Pancreas (tissue), 10 donors: ENCODE measurements around the gene GAL3ST2. TPM values are rescaled to one million over a fixed set of nuclear protein-coding genes. Genes with fewer than 3 reads are reported as not detected.

Source experiments
- ATAC-seq, 4 donors: fragments of 200-7000 bp; cut with Tn5 transposase; one replicate each; pipeline versions ENCODE4 v1.8.0 to v1.9.1; 2020; ENCODE audit warnings: mild to moderate bottlenecking in 4 of 4, moderate library complexity in 4 of 4
- DNase-seq, 6 donors: peaks; one replicate each; pipeline ENCODE4 v3.0.0-alpha.2; 2020
- FAIRE-seq: peaks from 2 replicates; lab custom pipeline; 2012; peaks lifted over from hg19 to GRCh38; lab: Jason Lieb, UNC
- H3K27ac ChIP-seq, 4 donors: fragments of 200-600 bp; sonication (generic); 1 replicate in 3 of 4; 2 replicates in 1 of 4; pipeline versions ENCODE4 v1.5.0 to v1.8.0; 2020
- H3K27me3 ChIP-seq, 4 donors: fragments of 200-600 bp; one replicate each; pipeline ENCODE4 v1.8.0; 2021
- H3K36me3 ChIP-seq, 3 donors: fragments of 200-600 bp; sonication (generic) in 1 of 3; one replicate each; pipeline versions ENCODE4 v1.5.0 to v1.8.0; 2020 to 2021
- H3K4me1 ChIP-seq, 3 donors: fragments of 200-600 bp; one replicate each; pipeline ENCODE4 v1.8.0; 2021
- H3K4me3 ChIP-seq, 4 donors: fragments of 200-600 bp; sonication (generic) in 2 of 4; one replicate each; pipeline versions ENCODE4 v1.5.0 to v1.8.0; 2020 to 2021
- H3K9me3 ChIP-seq, 4 donors: fragments of 200-600 bp; one replicate each; pipeline ENCODE4 v1.8.0; 2021
- WGBS, 2 donors: extraction: QIAGEN DNeasy Blood & Tissue Kit; methylation state at CpG; one replicate each; pipeline ENCODE4 v1.1.7; 2013; 5-methylcytosine and 5-hydroxymethylcytosine counted together
- intact Hi-C, 3 donors: fragments of 100-400 bp; cut with DNase I; formaldehyde crosslinking; loops; one replicate each; pipeline versions ENCODE4 v1.11.1 to v1.14.2; 2022
- polyA plus RNA-seq, 2 donors: library from polyadenylated mRNA; stranded (reverse); fragments of 200-250 nt; gene quantifications; one replicate each; pipeline ENCODE4 v1.2.3, GENCODE V29; 2013
- total RNA-seq, 6 donors: library from RNA; stranded (reverse); fragmentation: NEBNext Ultra II Directional in 4 of 6; extraction: Animal tissue kit (Norgen Biotek cat#: 25700) in 4 of 6; gene quantifications; one replicate each; pipeline versions ENCODE4 v1.2.1 to v1.2.4, GENCODE V29; 2021 to 2023
- TF ChIP-seq, protein P1 (sequence below), 4 donors: fragments of 200-600 bp; sonication (generic) in 3 of 4; IDR thresholded peaks; one replicate each; pipeline versions ENCODE4 v1.5.0 to v1.8.0; 2021; ENCODE audit warnings: antibody characterized with exemption in 4 of 4
- donor health status: healthy with polysubstance abuse.
- donor health status: DM: no; HTN: no; CAD: no; lungs with moderate emphysema.
- donor health status: DM: no; HTN: no; CAD: no.
- donor health status: control.
- donor health status: control.
- donor health status: Bipolar disorder and iron deficiency.
- donor health status: DM: yes; HTN: yes; CAD: no.
- donor health status: DM: no; HTN: no; CAD: no.
- donor health status: DM: no; HTN: no; CAD: no.
- donor health status: DM: yes; HTN: yes; CAD: no.

GAL3ST2 gene
- total and polyA plus RNA-seq, 8 donors: not detected

DNA sequence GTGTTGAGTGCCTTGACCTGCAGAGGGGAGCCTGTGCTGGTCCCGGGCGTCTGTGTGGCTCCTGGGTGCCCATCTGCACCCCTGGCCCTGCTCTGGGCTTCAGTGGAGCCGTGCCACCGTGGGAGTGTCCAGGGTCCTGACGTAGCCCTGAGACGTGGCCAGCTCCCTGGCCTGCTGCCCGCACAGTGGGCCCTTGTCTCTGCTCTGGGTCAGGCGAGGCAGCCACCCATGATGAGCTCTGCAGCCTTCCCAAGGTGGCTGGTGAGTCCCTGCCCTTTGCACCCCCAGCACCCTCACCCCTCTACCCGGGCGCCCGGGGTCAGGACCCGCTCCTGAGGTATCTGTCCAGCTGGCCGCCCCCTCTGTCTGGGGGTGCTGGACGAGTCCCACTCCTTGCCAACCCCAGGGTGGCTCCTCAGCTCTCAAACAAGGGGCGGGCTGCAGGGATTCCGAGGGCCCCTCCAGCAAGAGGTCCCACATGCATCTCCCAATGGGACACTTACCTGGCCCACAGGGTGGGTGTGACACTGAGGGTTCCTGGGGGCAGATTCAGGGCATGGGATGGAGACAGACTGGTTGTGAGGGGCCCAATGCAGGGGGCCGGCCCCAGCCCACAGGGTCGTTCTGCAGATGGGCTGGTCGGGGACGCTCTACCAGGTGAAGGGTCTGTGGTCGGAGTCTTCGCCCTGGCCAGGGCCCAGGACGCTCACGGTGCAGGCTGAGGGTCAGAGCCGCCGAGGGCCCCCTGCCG is 34.8 kb downstream of the GAL3ST2 start:
- Histone ChIP-seq H3K36me3 (no peaks in the 10 kb centered on the region), H3K27me3 (no peaks in the 10 kb centered on the region), H3K4me3 (no peak overlapping the region), H3K4me1 (no peaks in the 10 kb centered on the region), H3K27ac (no peak overlapping the region), H3K9me3 (no peaks in the 10 kb centered on the region)
- ATAC-seq: peak in 2 of 4 donors; percentile 13 to 20
- TF ChIP-seq, protein P1, sequence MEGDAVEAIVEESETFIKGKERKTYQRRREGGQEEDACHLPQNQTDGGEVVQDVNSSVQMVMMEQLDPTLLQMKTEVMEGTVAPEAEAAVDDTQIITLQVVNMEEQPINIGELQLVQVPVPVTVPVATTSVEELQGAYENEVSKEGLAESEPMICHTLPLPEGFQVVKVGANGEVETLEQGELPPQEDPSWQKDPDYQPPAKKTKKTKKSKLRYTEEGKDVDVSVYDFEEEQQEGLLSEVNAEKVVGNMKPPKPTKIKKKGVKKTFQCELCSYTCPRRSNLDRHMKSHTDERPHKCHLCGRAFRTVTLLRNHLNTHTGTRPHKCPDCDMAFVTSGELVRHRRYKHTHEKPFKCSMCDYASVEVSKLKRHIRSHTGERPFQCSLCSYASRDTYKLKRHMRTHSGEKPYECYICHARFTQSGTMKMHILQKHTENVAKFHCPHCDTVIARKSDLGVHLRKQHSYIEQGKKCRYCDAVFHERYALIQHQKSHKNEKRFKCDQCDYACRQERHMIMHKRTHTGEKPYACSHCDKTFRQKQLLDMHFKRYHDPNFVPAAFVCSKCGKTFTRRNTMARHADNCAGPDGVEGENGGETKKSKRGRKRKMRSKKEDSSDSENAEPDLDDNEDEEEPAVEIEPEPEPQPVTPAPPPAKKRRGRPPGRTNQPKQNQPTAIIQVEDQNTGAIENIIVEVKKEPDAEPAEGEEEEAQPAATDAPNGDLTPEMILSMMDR (IDR thresholded peaks at IDR 0.05): no peak
- WGBS, 2 donors: 69 to 76% methylated on average over 26 to 27 of the region's 27 CpGs
- FAIRE-seq: no peak
- DNase-seq: peak in 5 of 6 donors; percentile 11 to 72 (median 27)
- intact Hi-C loops: no loop called here

DNA sequence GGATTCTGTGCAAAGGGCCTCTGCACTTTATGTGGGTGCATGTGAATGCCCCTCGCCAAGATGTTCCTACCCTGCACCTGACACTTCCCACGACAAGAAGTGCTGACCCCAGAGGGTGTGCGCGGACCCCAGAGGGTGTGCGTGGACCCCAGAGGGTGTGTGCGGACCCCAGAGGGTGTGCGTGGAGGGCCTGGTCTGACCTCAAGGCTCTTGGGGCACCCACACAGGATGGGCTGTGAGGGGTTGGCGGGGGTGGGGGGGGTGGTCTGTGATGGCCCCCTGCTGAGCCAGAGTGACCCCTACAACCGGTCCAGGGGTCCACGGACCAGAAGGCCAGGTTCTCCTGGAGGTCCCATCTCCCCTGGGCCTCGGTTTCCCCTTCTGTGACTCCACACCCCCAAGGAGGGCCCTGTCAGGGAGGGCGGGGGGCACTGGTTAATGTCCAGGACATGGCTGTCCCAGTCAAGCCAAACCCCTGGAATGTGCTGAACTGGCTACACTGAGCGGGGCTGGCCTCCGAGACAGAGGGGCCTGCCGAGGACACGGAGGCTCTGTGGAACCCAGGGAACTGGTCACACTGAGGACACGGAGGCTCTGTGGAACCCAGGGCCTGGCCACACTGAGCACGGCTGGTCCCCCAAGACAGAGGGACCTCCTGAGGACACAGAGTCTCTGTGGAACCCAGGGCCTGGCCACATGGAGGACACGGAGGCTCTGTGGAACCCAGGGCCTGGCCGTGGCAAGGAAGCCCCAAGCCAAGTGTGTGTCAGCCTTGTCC is 35.5 kb downstream of the GAL3ST2 start:
- no peak for ATAC-seq

DNA sequence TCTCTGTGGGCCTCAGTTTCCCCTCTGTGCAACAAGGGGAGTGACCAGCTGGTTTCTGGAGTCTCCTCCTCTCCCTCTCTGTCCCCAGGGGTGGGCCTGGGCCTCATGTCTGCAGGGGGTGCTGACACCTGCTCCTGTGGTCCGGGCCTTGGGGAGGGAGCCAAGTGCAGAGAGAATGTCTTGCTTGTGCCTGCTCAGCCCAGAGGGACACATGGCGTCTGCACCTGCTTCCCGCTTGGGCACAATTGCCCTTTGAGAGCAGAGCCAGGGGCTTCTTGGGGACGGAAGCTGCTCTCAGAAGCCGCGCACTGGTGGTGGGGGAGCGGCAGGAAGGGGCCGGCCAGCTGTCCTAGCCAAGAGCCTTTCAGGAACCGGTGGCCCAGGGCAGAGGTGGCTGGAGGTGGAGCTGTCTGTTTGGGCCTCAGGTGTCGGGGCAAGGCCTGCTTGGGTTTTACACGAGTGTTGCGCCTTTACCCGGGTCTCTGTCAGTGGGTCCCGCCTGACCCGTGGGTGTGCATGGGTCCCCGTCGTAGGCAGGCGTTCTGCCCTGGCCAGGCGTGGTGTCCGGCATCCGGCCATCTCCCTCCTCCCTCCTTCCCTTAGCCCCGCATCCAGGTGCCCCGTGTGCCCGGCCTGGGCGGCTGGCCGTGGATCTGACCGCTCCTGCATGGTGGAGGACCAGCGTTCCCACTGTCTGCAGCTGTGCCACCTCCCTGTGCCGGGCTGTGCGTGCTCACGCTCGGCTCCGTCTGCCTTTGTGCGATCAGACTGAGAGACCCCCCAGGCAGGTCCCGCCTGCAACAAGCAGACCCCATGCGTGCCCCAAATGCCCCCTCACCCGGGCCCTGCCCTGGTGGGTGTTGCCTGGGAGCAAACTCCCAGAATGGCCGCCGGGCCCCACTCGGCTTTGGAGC is 36.4 kb downstream of the GAL3ST2 start:
- Histone ChIP-seq H3K4me3 (no peak overlapping the region), H3K4me1 (no peaks in the 10 kb centered on the region), H3K27me3 (no peaks in the 10 kb centered on the region), H3K36me3 (no peaks in the 10 kb centered on the region), H3K27ac (no peak overlapping the region), H3K9me3 (no peaks in the 10 kb centered on the region)
- peak in 3 of 6 donors; percentile 13 to 70 (median 51) for DNase-seq
- 74 to 79% methylated on average over 35 to 40 of the region's 40 CpGs for WGBS, 2 donors
- TF ChIP-seq, protein P1 (IDR thresholded peaks at IDR 0.05): no peak
- no peak for ATAC-seq
- intact Hi-C loops: no loop called here
- no peak for FAIRE-seq

More for the DNA sequence above, 35.5 kb downstream of the GAL3ST2 start:
- 71 to 77% methylated on average over 20 of the region's 20 CpGs for WGBS, 2 donors
- FAIRE-seq (no peak), DNase-seq (peak in 3 of 6 donors; percentile 21 to 57 (median 51))
- Histone ChIP-seq H3K27me3 (no peaks in the 10 kb centered on the region), H3K4me3 (no peak overlapping the region), H3K36me3 (no peaks in the 10 kb centered on the region), H3K4me1 (no peaks in the 10 kb centered on the region), H3K27ac (no peak overlapping the region), H3K9me3 (no peaks in the 10 kb centered on the region)
- intact Hi-C loops: no loop called here
- TF ChIP-seq, protein P1 (IDR thresholded peaks at IDR 0.05): no peak

DNA sequence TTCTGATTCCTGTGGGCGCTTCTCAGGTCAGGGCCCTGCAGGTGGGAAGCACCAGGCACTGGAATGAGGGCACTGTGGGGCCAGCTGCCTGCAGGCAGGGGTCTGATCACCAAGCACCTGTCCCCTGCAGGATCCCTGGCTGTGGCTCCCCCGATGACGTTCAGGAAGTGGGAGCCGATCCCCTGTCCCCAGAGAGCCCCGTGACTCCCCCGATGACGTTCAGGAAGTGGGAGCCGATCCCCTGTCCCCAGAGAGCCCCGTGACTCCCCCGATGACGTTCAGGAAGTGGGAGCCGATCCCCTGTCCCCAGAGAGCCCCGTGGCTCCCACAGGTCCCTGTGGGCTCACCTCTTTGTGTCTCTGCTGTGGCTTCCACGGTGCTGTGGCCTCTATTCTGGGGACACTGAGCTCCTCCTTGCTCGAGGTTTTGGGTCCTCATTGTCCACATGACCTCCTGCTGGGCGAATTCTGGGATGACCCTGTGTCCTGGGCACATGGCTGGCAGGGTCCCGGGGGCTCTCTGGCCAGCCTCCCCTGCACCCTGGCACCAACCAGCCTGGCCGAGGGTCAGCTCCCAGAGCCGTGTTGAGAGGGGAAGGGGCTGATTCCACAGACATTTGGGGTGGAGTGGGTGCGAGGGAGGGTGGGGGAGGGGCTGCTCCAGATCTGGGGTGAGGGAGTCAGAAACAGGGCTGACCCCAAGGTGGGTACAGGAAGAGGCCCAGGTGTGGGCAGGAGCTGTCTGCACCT is 37.2 kb downstream of the GAL3ST2 start:
- TF ChIP-seq, protein P1 (IDR thresholded peaks at IDR 0.05): no peak
- WGBS, 2 donors: 45 to 55% methylated on average over 16 to 20 of the region's 20 CpGs
- intact Hi-C loops: no loop called here
- peak in 1 of 4 donors; percentile 18 for ATAC-seq
- H3K9me3 ChIP-seq: no peaks in the 10 kb centered on the region
- no peak overlapping the region for H3K27ac ChIP-seq
- no peak overlapping the region for H3K4me3 ChIP-seq
- FAIRE-seq: no peak
- peak in 1 of 6 donors; percentile 23 for DNase-seq
- no peaks in the 10 kb centered on the region for H3K4me1 ChIP-seq
- H3K36me3 ChIP-seq: no peaks in the 10 kb centered on the region
- no peaks in the 10 kb centered on the region for H3K27me3 ChIP-seq
